ENCODE data around the gene PDE2A. TPM values are rescaled to one million over a fixed set of nuclear protein-coding genes. Genes with fewer than 3 reads are reported as not detected.

PDE2A gene
- total RNA-seq, 2 donors from 2014 or later = 33.0 to 38.8 TPM

DNA sequence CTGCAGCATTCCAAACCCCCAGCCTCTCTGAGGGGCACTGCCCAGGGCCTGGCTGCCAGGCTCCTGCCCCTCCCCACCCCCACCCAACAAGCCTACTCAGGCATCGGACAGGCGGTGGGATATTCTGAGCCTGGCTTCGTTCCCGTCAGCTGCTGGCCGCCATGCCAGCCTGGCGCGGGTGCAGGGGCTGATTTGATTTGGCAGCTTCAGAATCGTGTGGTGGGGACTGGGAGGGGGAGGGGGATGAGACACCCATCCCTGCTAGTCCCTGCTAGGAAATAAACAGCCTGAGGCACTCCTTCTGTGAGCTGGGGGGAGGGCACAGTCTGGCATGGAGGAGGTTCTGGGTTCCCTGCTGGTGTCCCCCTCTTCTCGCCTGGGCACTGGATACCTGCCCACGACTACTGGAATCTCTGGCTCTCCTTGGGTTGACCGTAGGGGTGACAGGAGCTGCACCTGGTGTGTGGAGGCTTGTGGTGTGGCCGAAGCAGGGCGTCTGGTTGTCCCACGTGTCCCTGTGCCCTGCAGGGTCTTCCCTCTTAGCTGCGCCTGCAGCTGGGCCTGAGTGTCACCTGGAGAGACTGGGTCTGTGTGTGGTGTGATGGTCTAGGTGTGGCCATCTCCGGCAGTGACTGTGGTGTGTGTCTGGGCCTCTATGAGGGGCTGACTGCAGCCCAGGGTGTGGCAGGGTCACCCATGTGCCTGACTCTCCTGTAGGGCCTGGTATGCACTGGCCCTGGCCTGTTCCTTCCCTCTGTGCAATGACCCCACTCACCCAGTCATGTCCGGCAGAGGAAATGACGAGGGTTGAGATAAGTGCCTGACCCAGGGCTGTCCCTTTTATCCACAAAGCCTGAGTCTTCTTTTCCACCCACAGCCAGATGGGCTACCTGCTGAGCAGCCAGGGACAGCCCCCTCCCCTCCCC, 42.2 kb downstream of the PDE2A start:
- DNase-seq (ENCODE audit: low spot score) = no peak
- intact Hi-C loops (cut with DNase I) = no loop called here

DNA sequence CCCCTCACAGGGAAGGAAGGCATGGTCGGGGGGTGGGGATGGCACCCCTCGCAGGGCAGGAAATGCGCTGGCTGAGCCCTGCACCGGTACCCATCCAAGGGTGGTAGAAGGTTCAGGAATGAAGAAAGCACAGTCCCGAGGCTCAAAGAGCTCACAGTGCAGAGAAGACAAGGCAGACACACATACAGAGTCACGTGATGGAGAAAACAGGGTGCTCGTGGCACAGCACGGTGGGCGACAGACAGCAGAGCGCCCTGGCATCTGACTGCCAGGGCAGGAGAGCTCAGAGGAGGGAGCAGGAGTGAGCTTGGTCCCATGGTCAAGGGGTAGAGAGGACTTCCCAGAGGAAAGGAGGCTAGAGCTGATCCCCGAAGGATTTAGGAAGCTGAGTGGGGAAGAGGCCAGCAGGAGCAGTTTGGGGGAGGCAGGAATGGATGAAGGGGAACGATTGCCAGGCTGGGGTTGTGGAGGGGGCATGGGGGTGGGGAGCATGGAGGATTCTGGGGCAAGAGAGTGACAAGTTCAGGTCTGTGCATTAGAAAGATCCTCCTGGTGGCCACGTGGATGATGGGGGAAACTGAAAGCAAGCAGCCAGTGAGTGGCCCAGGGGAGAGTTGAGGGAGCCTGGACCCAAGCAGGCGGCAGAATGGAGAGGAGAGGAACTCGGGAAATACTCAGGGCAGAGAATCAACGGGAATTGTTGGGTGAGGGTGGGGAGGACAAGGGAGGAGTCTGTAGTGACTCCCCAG, 43.9 kb downstream of the PDE2A start:
- no peak for DNase-seq (ENCODE audit: low spot score)
- intact Hi-C loops (cut with DNase I) = no loop called here

DNA sequence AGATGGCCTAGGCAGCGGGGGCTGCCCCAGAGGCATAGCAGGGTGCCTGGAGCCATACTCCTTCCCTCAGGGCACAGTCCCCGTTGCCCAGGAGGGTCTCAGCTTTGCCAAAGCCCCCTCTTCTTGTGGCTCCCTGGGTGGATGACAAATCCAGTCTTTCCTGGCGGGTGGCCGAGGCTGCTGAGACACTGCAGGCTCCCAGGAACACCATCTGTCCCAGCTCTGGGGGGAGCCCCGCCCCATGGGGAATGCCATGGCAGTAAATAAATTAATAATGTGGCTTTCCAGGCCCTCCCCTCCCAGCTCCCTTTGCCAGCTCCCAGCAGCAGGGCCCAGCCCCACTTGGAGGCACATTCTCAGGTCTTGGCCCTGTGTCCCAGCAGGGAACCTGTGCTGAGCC, 45.0 kb downstream of the PDE2A start:
- intact Hi-C loops (cut with DNase I) = no loop called here
- no peak for DNase-seq (ENCODE audit: low spot score)

GRCh38 chr11:72627594-72628281, 46.5 kb downstream of the PDE2A start:
- intact Hi-C loops (cut with DNase I) = no loop called here

DNA sequence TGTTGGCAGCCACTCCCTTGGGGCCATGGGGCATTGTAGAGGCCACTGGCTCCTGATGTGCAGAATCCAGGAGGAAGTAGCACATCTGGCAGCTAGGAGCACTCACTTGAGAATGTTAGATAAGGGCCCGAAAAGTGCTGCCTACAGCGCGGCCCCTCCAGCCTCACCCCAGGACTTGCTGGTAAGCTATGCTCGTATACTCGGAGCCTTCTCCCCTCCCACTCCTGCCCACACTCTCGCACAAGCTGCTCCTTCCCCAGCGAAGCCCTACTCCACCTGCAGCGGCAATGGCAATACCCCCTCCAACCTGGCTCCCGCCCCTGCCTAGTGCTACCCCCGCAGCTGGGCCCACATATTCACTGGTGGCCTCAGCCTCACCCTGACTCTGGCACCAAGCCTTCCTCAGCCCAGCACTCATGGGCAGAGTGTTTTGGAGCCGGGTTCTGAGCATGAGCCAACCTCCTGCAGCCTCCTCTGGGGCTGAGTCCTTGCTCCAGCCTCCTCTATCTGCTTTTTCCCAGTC, 47.7 kb downstream of the PDE2A start:
- DNase-seq (ENCODE audit: low spot score) = no peak
- intact Hi-C loops (cut with DNase I) = no loop called here

More at GRCh38 chr11:72627594-72628281, 46.5 kb downstream of the PDE2A start:
- no peak for DNase-seq (ENCODE audit: low spot score)

GRCh38 chr11:72625691-72626413, 48.4 kb downstream of the PDE2A start:
- DNase-seq (ENCODE audit: low spot score) = no peak
- intact Hi-C loops (cut with DNase I) = no loop called here

DNA sequence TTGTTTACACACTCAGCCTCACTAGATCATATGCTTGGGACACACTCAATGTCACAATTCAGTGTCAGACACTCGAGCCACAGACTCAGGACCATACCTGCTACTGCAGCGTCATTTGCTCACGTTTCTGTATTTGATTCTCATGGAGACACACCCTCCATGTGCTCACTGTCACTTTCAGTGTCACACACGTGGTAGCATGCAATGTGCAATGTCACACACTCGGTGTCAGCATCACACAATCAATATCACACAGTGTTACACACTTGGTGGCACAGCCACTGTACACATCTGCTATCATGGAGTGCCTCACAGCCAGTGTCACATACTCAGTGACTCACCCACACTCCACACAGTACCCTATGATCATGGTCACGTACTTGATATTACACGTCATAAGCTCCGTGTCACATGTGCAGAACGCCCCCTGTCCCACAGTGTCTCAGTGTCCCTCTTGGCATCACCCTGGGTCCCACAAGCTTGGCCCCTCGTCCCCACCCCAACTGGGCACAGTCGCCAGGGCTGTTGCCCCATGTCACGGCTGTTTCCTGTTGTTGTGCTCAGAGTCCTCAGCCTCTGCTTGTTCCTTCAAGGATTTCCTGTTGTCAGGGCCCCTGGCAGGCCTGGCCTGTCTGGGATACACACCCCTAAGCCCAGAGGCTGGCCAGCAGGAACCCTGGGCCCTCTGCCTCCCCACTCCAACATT, 49.6 kb downstream of the PDE2A start:
- intact Hi-C loops (cut with DNase I) = no loop called here
- DNase-seq (ENCODE audit: low spot score) = no peak

DNA sequence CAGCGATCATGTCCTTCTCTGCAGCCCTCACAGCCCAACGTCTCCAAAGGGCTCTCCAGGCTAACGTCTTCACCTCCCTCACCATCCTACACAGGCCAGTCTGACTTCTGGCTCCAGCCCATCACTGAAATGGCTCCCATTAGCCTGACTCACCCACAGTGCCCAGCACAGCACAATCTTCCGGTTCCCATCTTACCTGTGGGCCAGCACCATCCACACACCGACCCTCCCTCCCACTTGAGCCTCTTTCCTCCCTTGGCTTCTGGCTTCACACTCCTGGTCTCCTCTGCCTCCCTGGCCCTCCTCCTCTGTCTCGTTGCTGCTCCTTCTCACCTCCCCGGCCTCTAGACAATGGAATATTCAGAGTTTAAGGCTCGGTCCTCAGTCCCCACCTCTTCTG, 51.2 kb downstream of the PDE2A start:
- intact Hi-C loops (cut with DNase I) = loop anchor here in 1 of 2 donors (2.0 kb wide), 1 partner anchor 42 kb away; no protein-coding TSS in a partner anchor
- DNase-seq (ENCODE audit: low spot score) = no peak

DNA sequence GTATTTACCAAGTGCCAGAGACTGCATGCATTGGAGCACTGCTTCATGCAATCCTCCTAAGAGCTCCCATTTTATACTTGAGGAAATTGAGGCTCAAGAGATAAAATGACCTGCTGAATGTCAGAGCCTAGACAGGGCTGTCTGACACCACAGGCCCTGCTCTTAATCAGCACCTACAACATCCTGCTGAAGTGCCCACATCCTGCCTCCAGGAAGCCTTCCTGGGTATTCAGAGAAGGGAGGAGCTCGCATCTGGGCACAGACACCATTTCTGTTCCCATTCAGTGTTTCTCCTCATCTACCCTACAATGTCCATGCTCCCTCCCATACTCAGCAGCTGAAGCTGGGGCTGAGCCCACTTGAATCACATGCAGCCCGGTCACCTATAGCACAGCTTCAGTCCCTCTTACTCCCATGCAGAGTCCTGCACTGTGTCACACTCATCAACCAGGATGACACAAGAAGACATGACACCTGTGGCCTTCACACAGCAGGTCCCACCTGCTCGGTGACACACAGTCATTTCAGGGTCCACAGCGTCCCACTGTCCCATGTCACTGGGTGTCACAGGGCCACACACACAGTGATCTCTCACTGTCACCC, 53.1 kb downstream of the PDE2A start:
- intact Hi-C loops (cut with DNase I) = no loop called here
- no peak for DNase-seq (ENCODE audit: low spot score)

- intact Hi-C loops (cut with DNase I) = no loop called here
- no peak for DNase-seq (ENCODE audit: low spot score)
Observed at GRCh38 chr11:72618803-72619202, 55.4 kb downstream of the PDE2A start.

GRCh38 chr11:72617080-72617762, 57.0 kb downstream of the PDE2A start:
- no peak for DNase-seq (ENCODE audit: low spot score)
- intact Hi-C loops (cut with DNase I) = no loop called here

- intact Hi-C loops (cut with DNase I) = no loop called here
- DNase-seq (ENCODE audit: low spot score) = no peak
Observed at GRCh38 chr11:72616655-72617054, 57.6 kb downstream of the PDE2A start.

GRCh38 chr11:72615329-72615728, 58.9 kb downstream of the PDE2A start:
- intact Hi-C loops (cut with DNase I) = no loop called here
- DNase-seq (ENCODE audit: low spot score) = no peak

GRCh38 chr11:72614381-72614780, 59.8 kb downstream of the PDE2A start:
- DNase-seq (ENCODE audit: low spot score) = no peak
- intact Hi-C loops (cut with DNase I) = no loop called here

DNA sequence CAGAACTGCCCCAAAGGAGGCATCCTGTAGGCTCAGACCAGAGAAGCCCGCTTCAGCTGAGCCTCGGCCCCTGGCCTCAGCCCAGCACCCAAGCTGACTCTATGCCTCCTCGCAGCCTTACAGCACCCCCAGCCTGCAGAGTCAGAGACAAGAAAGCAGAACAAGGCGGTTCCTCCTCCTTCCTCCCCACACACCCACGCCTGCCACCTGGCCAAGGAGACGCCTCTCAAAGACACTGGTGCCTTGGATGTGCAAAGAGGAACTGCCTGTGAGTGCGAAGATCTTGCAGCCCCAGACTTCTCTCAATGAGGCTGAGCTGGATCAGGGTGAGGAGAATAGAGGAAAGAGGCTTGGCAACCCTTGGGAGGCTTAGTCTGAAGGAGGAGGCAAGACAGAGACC, 60.2 kb downstream of the PDE2A start:
- intact Hi-C loops (cut with DNase I) = loop anchor here in 1 of 2 donors (2.0 kb wide), 1 partner anchor 21 kb away; no protein-coding TSS in a partner anchor
- DNase-seq (ENCODE audit: low spot score) = no peak

GRCh38 chr11:72613450-72613849, 60.8 kb downstream of the PDE2A start:
- DNase-seq (ENCODE audit: low spot score) = no peak
- intact Hi-C loops (cut with DNase I) = loop anchor here in 1 of 2 donors (2.0 kb wide), 1 partner anchor 21 kb away; no protein-coding TSS in a partner anchor

GRCh38 chr11:72609476-72609875, 64.7 kb downstream of the PDE2A start:
- no peak for DNase-seq (ENCODE audit: low spot score)
- intact Hi-C loops (cut with DNase I) = loop anchor here in 1 of 2 donors (5.0 kb wide), 1 partner anchor 33 kb away; no protein-coding TSS in a partner anchor
